MM.1S (cell line): ENCODE results near the gene PEX13.

ENCODE experiments used
- CTCF ChIP-seq: fragments of 300-600 bp; sonication (generic); IDR thresholded peaks from 2 replicates; pipeline ENCODE4 v1.5.1; 2016; ENCODE audit warnings: antibody characterized with exemption, low read length, mixed read lengths
- EZH2 ChIP-seq: fragments of 300-600 bp; sonication (generic); optimal IDR thresholded peaks from 2 replicates; pipeline ENCODE3; 2017; ENCODE audit warnings: low read depth, mild to moderate bottlenecking, antibody characterized with exemption, low read length, mixed read lengths

GRCh38 chr2:61059382-61059781 is 41.9 kb downstream of the PEX13 start:
- no peak for TF ChIP-seq CTCF
- TF ChIP-seq EZH2 = no peak
